ENCODE results near the gene MOV10. TPM values are rescaled to one million over a fixed set of nuclear protein-coding genes. Genes with fewer than 3 reads are reported as not detected.

Gene MOV10
- total and polyA plus RNA-seq, 10 of the 15 experiments (the other 5 are each of a cell fraction or from before 2014, with no cell fraction given): 21.0 to 80.3 (median 49.8) TPM

- TF ChIP-seq RUNX3 (IDR thresholded peaks at IDR 0.05; ENCODE audit: low read length): no peak
- TF ChIP-seq PAX5 (IDR thresholded peaks at IDR 0.05; ENCODE audit: borderline replicate concordance, low read depth, low read length): no peak
- no peak for TF ChIP-seq ESRRA (IDR thresholded peaks at IDR 0.05; ENCODE audit: low read length)
- TF ChIP-seq RELB (IDR thresholded peaks at IDR 0.05; ENCODE audit: low read depth): no peak
- no peak for TF ChIP-seq TAF1 (IDR thresholded peaks at IDR 0.05; ENCODE audit: borderline replicate concordance, low read depth, low read length)
Observed at GRCh38 chr1:112697781-112698201, 23.3 kb downstream of the MOV10 start (continued).

- 82% methylated on average over 17 of the region's 17 CpGs for WGBS (ENCODE audit: insufficient coverage, insufficient replicate concordance, low lambda C conversion rate, missing lambda C conversion rate)
- DNase-seq (ENCODE audit: low read depth, low spot score) (no peak), ATAC-seq (no peak), FAIRE-seq (no peak)
- Histone ChIP-seq H3K4me2 (ENCODE audit: control insufficient read depth, insufficient read depth) (no peak overlapping the region), H3K27ac (ENCODE audit: control insufficient read depth, insufficient read depth) (no peak overlapping the region), H3K36me3 (ENCODE audit: control insufficient read depth in 2 of 2, insufficient read depth in 2 of 2, low read length in 1 of 2) (peaks cover 0 to 26% of the 10 kb centered on the region in 2 experiments; a peak in 3 of 4 replicates), H3K4me3 (no peak overlapping the region), H3K79me2 (ENCODE audit: control insufficient read depth, insufficient read depth, low read length) (peaks cover 4% of the 10 kb centered on the region), H3K9ac (ENCODE audit: control insufficient read depth, insufficient read depth, low read length) (no peak overlapping the region), H3K27me3 (replicated peaks in 1 of 2; ENCODE audit: control insufficient read depth in 2 of 2, insufficient read depth in 2 of 2, low read length in 1 of 2) (no peaks in the 10 kb centered on the region), H4K20me1 (ENCODE audit: control insufficient read depth, insufficient read depth) (no peaks in the 10 kb centered on the region), H3K4me1 (ENCODE audit: control insufficient read depth, insufficient read depth, low read length) (peaks cover 21% of the 10 kb centered on the region), H3K9me3 (replicated peaks; ENCODE audit: control insufficient read depth, insufficient read depth, low read length) (no peaks in the 10 kb centered on the region), H2AFZ (ENCODE audit: control insufficient read depth, low read depth, low read length) (no peak overlapping the region)
- ChIA-PET CTCF (interaction anchor here (1.7 to 3.0 kb wide), 2 partner anchors 15 to 24 kb away, joined by 6 to 9 read pairs; partner anchors contain the start of gene MOV10), SMC1A (ENCODE audit: uncharacterized antibody, unreplicated experiment) (interaction anchor here (1.1 kb wide), 1 partner anchor 24 kb away, joined by 4 read pairs; the partner anchor contains the start of gene MOV10), RAD21 (ENCODE audit: unreplicated experiment) (interaction anchor here (0.7 to 0.9 kb wide), 3 partner anchors 12 to 304 kb away, joined by 3 to 5 read pairs (median 4); no protein-coding TSS in a partner anchor), POLR2A (interaction anchor here (0.6 to 2.1 kb wide), 3 partner anchors 16 to 128 kb away, joined by 6 to 7 read pairs (median 6); partner anchors contain the start of genes MOV10 and PPM1J)
- TF ChIP-seq CTCF (IDR thresholded peaks at IDR 0.05 in 2 of 3, conservative IDR thresholded peaks at IDR 0.05 in 1 of 3; ENCODE audit: control insufficient read depth in 2 of 3, extremely low read depth in 1 of 3, insufficient read depth in 1 of 3, low read depth in 3 of 3, low read length in 3 of 3): no peak
- TF ChIP-seq RFX5 (IDR thresholded peaks at IDR 0.05; ENCODE audit: low read depth, low read length): no peak
- intact Hi-C loops (cut with micrococcal nuclease; ENCODE audit: unreplicated experiment) (no loop called here), in situ Hi-C loops (cut with MboI) (no loop called here)
- BruUV-seq (replicated peaks): no TSS peak
Observed at GRCh38 chr1:112698366-112699310, 24.2 kb downstream of the MOV10 start.

Data from GM12878 (cell line).